ENCODE results near the gene TEX10. TPM values are rescaled to one million over a fixed set of nuclear protein-coding genes. Genes with fewer than 3 reads are reported as not detected.
A peak's percentile ranks its signal among the peaks of the same experiment; 100 is the strongest.

Gene TEX10
- total and polyA plus RNA-seq, 2 of the 13 experiments (the other 11 are each of a cell fraction or from before 2014, with no cell fraction given) = 18.1 to 38.7 TPM

GRCh38 chr9:100352727-100353505 is at the start of gene TEX10 (continued):
- TF ChIP-seq ZNF770 (CRISPR knock-in tag; IDR thresholded peaks at IDR 0.05) = no peak; the same call in 1 of the 2 replicates
- no peak for TF ChIP-seq ZNF737 (CRISPR knock-in tag; IDR thresholded peaks at IDR 0.05; ENCODE audit: borderline replicate concordance)
- no peak for TF ChIP-seq MAFF (IDR thresholded peaks at IDR 0.05; ENCODE audit: low read depth, low read length)
- peak; percentile 99 for TF ChIP-seq ZBTB7A (CRISPR knock-in tag; IDR thresholded peaks at IDR 0.05)
- TF ChIP-seq NFRKB (IDR thresholded peaks at IDR 0.05) = no peak
- TF ChIP-seq SIN3B (IDR thresholded peaks at IDR 0.05; ENCODE audit: low read length) = no peak
- no peak; the same call in 1 of the 2 replicates for TF ChIP-seq JDP2 (CRISPR knock-in tag; IDR thresholded peaks at IDR 0.05; ENCODE audit: borderline replicate concordance)
- TF ChIP-seq, protein P1, sequence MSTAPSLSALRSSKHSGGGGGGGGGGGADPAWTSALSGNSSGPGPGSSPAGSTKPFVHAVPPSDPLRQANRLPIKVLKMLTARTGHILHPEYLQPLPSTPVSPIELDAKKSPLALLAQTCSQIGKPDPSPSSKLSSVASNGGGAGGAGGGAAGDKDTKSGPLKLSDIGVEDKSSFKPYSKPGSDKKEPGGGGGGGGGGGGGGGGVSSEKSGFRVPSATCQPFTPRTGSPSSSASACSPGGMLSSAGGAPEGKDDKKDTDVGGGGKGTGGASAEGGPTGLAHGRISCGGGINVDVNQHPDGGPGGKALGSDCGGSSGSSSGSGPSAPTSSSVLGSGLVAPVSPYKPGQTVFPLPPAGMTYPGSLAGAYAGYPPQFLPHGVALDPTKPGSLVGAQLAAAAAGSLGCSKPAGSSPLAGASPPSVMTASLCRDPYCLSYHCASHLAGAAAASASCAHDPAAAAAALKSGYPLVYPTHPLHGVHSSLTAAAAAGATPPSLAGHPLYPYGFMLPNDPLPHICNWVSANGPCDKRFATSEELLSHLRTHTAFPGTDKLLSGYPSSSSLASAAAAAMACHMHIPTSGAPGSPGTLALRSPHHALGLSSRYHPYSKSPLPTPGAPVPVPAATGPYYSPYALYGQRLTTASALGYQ (CRISPR knock-in tag; IDR thresholded peaks at IDR 0.05) = 0 out of 2 replicates have a peak, but pooled peaks have one; percentile 69
- TF ChIP-seq, protein P2, sequence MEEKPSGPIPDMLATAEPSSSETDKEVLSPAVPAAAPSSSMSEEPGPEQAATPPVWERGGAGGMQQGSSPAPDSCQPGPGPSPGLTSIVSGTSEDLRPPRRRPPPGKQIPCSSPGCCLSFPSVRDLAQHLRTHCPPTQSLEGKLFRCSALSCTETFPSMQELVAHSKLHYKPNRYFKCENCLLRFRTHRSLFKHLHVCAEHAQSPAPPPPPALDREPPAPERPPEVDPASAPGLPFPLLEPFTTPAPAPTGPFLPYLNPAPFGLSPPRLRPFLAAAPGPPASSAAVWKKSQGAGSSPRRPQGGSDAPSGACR (CRISPR knock-in tag; IDR thresholded peaks at IDR 0.05) = peak; percentile 29; the same call in 1 of the 2 replicates
- TF ChIP-seq ESRRA (CRISPR knock-in tag; IDR thresholded peaks at IDR 0.05; ENCODE audit: low read depth) = peak; percentile 70; the same call in 1 of the 2 replicates
- TF ChIP-seq TCF7 (IDR thresholded peaks at IDR 0.05; ENCODE audit: low read depth) = no peak
- TF ChIP-seq KDM2A (CRISPR knock-in tag; IDR thresholded peaks at IDR 0.05; ENCODE audit: borderline replicate concordance, low read depth) = peak; percentile 98
- TF ChIP-seq KAT8 (CRISPR knock-in tag; IDR thresholded peaks at IDR 0.05) = peak; percentile 93
- no peak for TF ChIP-seq NR2F6 (IDR thresholded peaks at IDR 0.05)
- peak; percentile 34; the same call in 1 of the 2 replicates for TF ChIP-seq NR2F6 (CRISPR knock-in tag; IDR thresholded peaks at IDR 0.05)
- TF ChIP-seq SNAPC2 (CRISPR knock-in tag; IDR thresholded peaks at IDR 0.05) = 0 out of 2 replicates have a peak, but pooled peaks have one; percentile 33
- TF ChIP-seq ZNF747 (CRISPR knock-in tag; IDR thresholded peaks at IDR 0.05; ENCODE audit: borderline replicate concordance) = peak; percentile 71; the same call in 1 of the 2 replicates
- TF ChIP-seq HMGXB3 (CRISPR knock-in tag; IDR thresholded peaks at IDR 0.05; ENCODE audit: borderline replicate concordance) = peak; percentile 50; the same call in 1 of the 2 replicates
- no peak; the same call in 1 of the 2 replicates for TF ChIP-seq SMYD3 (CRISPR knock-in tag; IDR thresholded peaks at IDR 0.05)
- TF ChIP-seq KLF16 (CRISPR knock-in tag; IDR thresholded peaks at IDR 0.05) = peak in 1 of 2 experiments; percentile 89; a peak in 2 of 4 replicates
- TF ChIP-seq MED8 (CRISPR knock-in tag; IDR thresholded peaks at IDR 0.05; ENCODE audit: insufficient replicate concordance) = peak; percentile 38
